Measurements from ENCODE around the gene DEDD.

DNA sequence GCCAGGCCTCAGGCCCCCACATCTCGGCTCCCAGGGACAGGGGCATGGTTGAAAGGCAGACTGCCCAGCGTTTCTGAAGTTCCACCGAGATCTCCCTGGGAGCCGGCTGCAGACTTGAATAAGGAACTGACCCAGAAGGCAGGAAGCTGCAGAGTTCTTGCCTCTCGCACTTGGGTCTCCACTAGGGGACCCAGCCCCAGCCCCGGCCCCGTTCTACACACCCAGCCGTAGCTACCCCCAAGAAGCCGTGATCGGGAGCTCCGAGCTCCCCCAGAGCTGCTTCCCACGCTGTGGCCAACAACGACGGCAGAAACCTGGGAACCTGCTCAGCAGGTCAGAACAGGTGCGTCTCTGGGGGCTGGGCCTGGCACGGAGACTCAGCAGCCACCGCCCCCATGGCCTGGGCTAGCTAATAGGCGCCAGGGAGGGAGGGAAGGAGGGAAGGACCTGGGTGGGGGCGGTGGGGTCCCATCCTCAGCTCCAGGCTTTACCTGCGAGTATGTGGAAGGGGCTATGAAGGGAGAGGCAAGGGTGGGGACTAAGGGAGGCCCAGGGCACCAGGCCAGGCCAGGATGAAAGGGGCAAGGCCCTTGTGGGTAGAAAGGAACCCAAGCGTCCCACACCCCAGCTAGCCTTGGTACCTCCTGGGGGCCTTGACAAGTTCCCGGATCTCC, 43.1 kb downstream of the DEDD start, which contains the start of gene NECTIN4:
- TF ChIP-seq, protein P1, sequence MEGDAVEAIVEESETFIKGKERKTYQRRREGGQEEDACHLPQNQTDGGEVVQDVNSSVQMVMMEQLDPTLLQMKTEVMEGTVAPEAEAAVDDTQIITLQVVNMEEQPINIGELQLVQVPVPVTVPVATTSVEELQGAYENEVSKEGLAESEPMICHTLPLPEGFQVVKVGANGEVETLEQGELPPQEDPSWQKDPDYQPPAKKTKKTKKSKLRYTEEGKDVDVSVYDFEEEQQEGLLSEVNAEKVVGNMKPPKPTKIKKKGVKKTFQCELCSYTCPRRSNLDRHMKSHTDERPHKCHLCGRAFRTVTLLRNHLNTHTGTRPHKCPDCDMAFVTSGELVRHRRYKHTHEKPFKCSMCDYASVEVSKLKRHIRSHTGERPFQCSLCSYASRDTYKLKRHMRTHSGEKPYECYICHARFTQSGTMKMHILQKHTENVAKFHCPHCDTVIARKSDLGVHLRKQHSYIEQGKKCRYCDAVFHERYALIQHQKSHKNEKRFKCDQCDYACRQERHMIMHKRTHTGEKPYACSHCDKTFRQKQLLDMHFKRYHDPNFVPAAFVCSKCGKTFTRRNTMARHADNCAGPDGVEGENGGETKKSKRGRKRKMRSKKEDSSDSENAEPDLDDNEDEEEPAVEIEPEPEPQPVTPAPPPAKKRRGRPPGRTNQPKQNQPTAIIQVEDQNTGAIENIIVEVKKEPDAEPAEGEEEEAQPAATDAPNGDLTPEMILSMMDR (IDR thresholded peaks at IDR 0.05): no peak
- no peak for TF ChIP-seq POLR2A (IDR thresholded peaks at IDR 0.05)
